ENCODE measurements around the gene DAP. TPM values are rescaled to one million over a fixed set of nuclear protein-coding genes. Genes with fewer than 3 reads are reported as not detected.

DAP gene
- total and polyA plus RNA-seq, 2 experiments from 2014 or later = 35.7 to 37.6 TPM

- TF ChIP-seq ZNF462 (CRISPR knock-in tag; IDR thresholded peaks at IDR 0.05) (no peak), CREB1 (CRISPR knock-in tag; IDR thresholded peaks at IDR 0.05; ENCODE audit: low read depth) (no peak), CTCF (conservative IDR thresholded peaks at IDR 0.05; ENCODE audit: low read depth in 2 of 2) (no peak), JUNB (IDR thresholded peaks at IDR 0.05; ENCODE audit: unreplicated experiment) (no peak), NANOG (IDR thresholded peaks at IDR 0.05; ENCODE audit: borderline replicate concordance) (no peak)
Measured at GRCh38 chr5:10642367-10642766, 118.7 kb downstream of the DAP start (continued).

GRCh38 chr5:10639846-10640368 lies 121.1 kb downstream of the DAP start:
- Mint-ChIP-seq H3K27me3 (ENCODE audit: insufficient read depth, low read depth, poor library complexity) (peaks cover 20% of the 10 kb centered on the region), H3K9me3 (no peaks in the 10 kb centered on the region), H3K4me3 (peak overlapping the region; percentile 36; the same call in 2 of the 3 replicates), H3K36me3 (ENCODE audit: low read depth) (peaks cover 37% of the 10 kb centered on the region), H3K27ac (no peak overlapping the region), H3K4me1 (peaks cover 61% of the 10 kb centered on the region)
- Histone ChIP-seq H3K27me3 (ENCODE audit: insufficient read depth) (no peaks in the 10 kb centered on the region), H3F3A (replicated peaks; ENCODE audit: low read depth) (0 out of 2 replicates have a peak, but pooled peaks cover 11% of the 10 kb centered on the region), H3K36me3 (ENCODE audit: insufficient read depth) (no peaks in the 10 kb centered on the region), H3K4me1 (ENCODE audit: insufficient read depth) (peaks cover 53% of the 10 kb centered on the region), H3K9me2 (ENCODE audit: insufficient read depth) (0 out of 2 replicates have a peak, but pooled peaks cover 2% of the 10 kb centered on the region), H4K20me1 (replicated peaks; ENCODE audit: insufficient read depth) (no peaks in the 10 kb centered on the region), H3K79me2 (replicated peaks; ENCODE audit: insufficient read depth) (peaks cover 46% of the 10 kb centered on the region), H3K4me3 (no peak overlapping the region), H3K4me2 (no peak overlapping the region), H2AFZ (no peak overlapping the region), H3K27ac (ENCODE audit: low read depth) (no peak overlapping the region)
- ATAC-seq (no peak), DNase-seq (ENCODE audit: low spot score) (no peak)
- no peak for TF ChIP-seq CREB1 (CRISPR knock-in tag; IDR thresholded peaks at IDR 0.05; ENCODE audit: low read depth)
- no peak for TF ChIP-seq ETS1 (IDR thresholded peaks at IDR 0.05)
- no peak for TF ChIP-seq ZNF462 (CRISPR knock-in tag; IDR thresholded peaks at IDR 0.05)
